A673 (cell line): ENCODE data around the gene LIMCH1.

ENCODE experiments used
- CTCF ChIP-seq: fragments of 300-800, 200-600 bp; sonication (generic); conservative IDR thresholded peaks from 2 replicates; pipeline ENCODE4 v1.5.1; 2017; ENCODE audit warnings: low read depth, mild to moderate bottlenecking, antibody characterized with exemption, low read length, moderate library complexity, mixed read lengths
- EZH2 ChIP-seq: fragments of 200-600 bp; sonication (generic); IDR thresholded peaks from 2 replicates; pipeline ENCODE4 v1.6.1; 2017; ENCODE audit warnings: borderline replicate concordance, low read depth, mild to moderate bottlenecking, mixed read lengths, antibody characterized with exemption, low read length; ENCODE audit not compliant: poor library complexity, severe bottlenecking

- TF ChIP-seq CTCF (no peak), EZH2 (no peak)
Measured at GRCh38 chr4:41579526-41579925, 41.6 kb downstream of the LIMCH1 start.
